Activated CD8-positive, alpha-beta memory T cell treated with anti-CD3 and anti-CD28 coated beads for 36 hours (primary cell): ENCODE data around the gene TSPYL2. TPM values are rescaled to one million over a fixed set of nuclear protein-coding genes. Genes with fewer than 3 reads are reported as not detected.

Experiments used
- CTCF ChIA-PET: fragments of 350-600 bp; sonication (Branson Sonifier 250); formaldehyde crosslinking; loops from one replicate; lab custom pipeline; 2021; ENCODE audit warnings: antibody characterized with exemption; lab: Charles Lee
- POLR2A ChIA-PET: fragments of 350-600 bp; sonication (Branson Sonifier 250); formaldehyde crosslinking; loops from one replicate; lab custom pipeline; 2021; ENCODE audit warnings: antibody characterized with exemption; lab: Charles Lee
- total RNA-seq, 2 experiments: library from RNA; stranded (reverse); gene quantifications; one replicate each; pipeline ENCODE4 v1.2.3, GENCODE V29; 2021

TSPYL2 gene
- total RNA-seq = 10 to 100 TPM; 37.6 to 42.2 TPM

- POLR2A ChIA-PET = interaction anchor here (0.7 to 1.3 kb wide), 4 partner anchors 9 to 341 kb away, joined by 3 to 5 read pairs (median 4); partner anchors contain the start of genes KANTR, RIBC1 and SMC1A
- CTCF ChIA-PET = interaction anchor here (1.0 kb wide), 1 partner anchor 10 kb away, joined by 3 read pairs; no protein-coding TSS in a partner anchor
Measured at GRCh38 chrX:53081925-53082772, at the start of gene TSPYL2. TSPYL2 (plus strand) TSS chrX:53082367; CDS start chrX:53082499, 132 bp downstream.

GRCh38 chrX:53036149-53036548 is 46.0 kb upstream of the TSPYL2 start:
- POLR2A ChIA-PET = no interaction called here

GRCh38 chrX:53039236-53039635 is 42.9 kb upstream of the TSPYL2 start:
- ChIA-PET CTCF (no interaction called here), POLR2A (no interaction called here)

More at GRCh38 chrX:53036149-53036548, 46.0 kb upstream of the TSPYL2 start:
- CTCF ChIA-PET = no interaction called here

GRCh38 chrX:53044995-53045394 is 37.2 kb upstream of the TSPYL2 start:
- ChIA-PET POLR2A (no interaction called here), CTCF (no interaction called here)

GRCh38 chrX:53047228-53047627 is 34.9 kb upstream of the TSPYL2 start:
- ChIA-PET POLR2A (no interaction called here), CTCF (no interaction called here)

GRCh38 chrX:53048169-53049126 is 33.7 kb upstream of the TSPYL2 start, which contains the start of gene GPR173:
GPR173 (plus strand) TSS chrX:53048789; CDS start chrX:53076622, 27,833 bp downstream.
- CTCF ChIA-PET = interaction anchor here (1.1 kb wide), 1 partner anchor 46 kb away, joined by 3 read pairs; the partner anchor contains the start of gene KANTR
- POLR2A ChIA-PET = no interaction called here

- POLR2A ChIA-PET = no interaction called here
- CTCF ChIA-PET = interaction anchor here (1.1 kb wide), 1 partner anchor 45 kb away, joined by 3 read pairs; the partner anchor contains the start of gene KANTR
Measured at GRCh38 chrX:53049127-53049517, 33.0 kb upstream of the TSPYL2 start.

- CTCF ChIA-PET = no interaction called here
- POLR2A ChIA-PET = no interaction called here
Measured at GRCh38 chrX:53050841-53051240, 31.3 kb upstream of the TSPYL2 start.

- ChIA-PET CTCF (no interaction called here), POLR2A (no interaction called here)
Measured at GRCh38 chrX:53055244-53055849, 26.8 kb upstream of the TSPYL2 start.

- ChIA-PET POLR2A (no interaction called here), CTCF (no interaction called here)
Measured at GRCh38 chrX:53056292-53056691, 25.9 kb upstream of the TSPYL2 start.

- POLR2A ChIA-PET = no interaction called here
- CTCF ChIA-PET = no interaction called here
Measured at GRCh38 chrX:53065104-53065503, 17.1 kb upstream of the TSPYL2 start.

- CTCF ChIA-PET = interaction anchor here (0.7 kb wide), 1 partner anchor 219 kb away, joined by 4 read pairs; no protein-coding TSS in a partner anchor
- POLR2A ChIA-PET = no interaction called here
Measured at GRCh38 chrX:53071064-53071463, 11.1 kb upstream of the TSPYL2 start.

GRCh38 chrX:53071604-53072417 is 10.4 kb upstream of the TSPYL2 start:
- POLR2A ChIA-PET = interaction anchor here (0.6 to 1.7 kb wide), 2 partner anchors 23 to 307 kb away, joined by 4 to 9 read pairs; partner anchors contain the start of gene KANTR
- CTCF ChIA-PET = interaction anchor here (0.8 to 1.0 kb wide), 3 partner anchors 15 to 22 kb away, joined by 3 to 4 read pairs (median 3); partner anchors contain the start of gene KANTR

GRCh38 chrX:53072418-53073114 is 9.6 kb upstream of the TSPYL2 start:
- ChIA-PET CTCF (interaction anchor here (0.8 to 1.0 kb wide), 3 partner anchors 14 to 22 kb away, joined by 3 to 4 read pairs (median 3); partner anchors contain the start of gene KANTR), POLR2A (interaction anchor here (0.6 to 1.7 kb wide), 4 partner anchors 9 to 22 kb away, joined by 3 to 9 read pairs (median 4); partner anchors contain the start of genes KANTR and TSPYL2)

GRCh38 chrX:53073115-53073586 is 9.0 kb upstream of the TSPYL2 start:
- CTCF ChIA-PET = interaction anchor here (1.0 kb wide), 1 partner anchor 21 kb away, joined by 4 read pairs; the partner anchor contains the start of gene KANTR
- POLR2A ChIA-PET = interaction anchor here (0.6 to 1.7 kb wide), 4 partner anchors 9 to 21 kb away, joined by 3 to 9 read pairs (median 4); partner anchors contain the start of genes KANTR and TSPYL2

- CTCF ChIA-PET = no interaction called here
- POLR2A ChIA-PET = no interaction called here
Measured at GRCh38 chrX:53075011-53075410, 7.2 kb upstream of the TSPYL2 start.

- ChIA-PET POLR2A (no interaction called here), CTCF (interaction anchor here (1.6 kb wide), 1 partner anchor 13 kb away, joined by 5 read pairs; no protein-coding TSS in a partner anchor)
Measured at GRCh38 chrX:53076671-53077070, 5.5 kb upstream of the TSPYL2 start.
